HepG2 (cell line): ENCODE measurements around the gene PCDHGB1. TPM values are rescaled to one million over a fixed set of nuclear protein-coding genes. Genes with fewer than 3 reads are reported as not detected.
A peak's percentile ranks its signal among the peaks of the same experiment; 100 is the strongest.

Source experiments
- DRAP1 ChIP-seq: IDR thresholded peaks from 2 replicates; pipeline ENCODE4 v1.6.1; 2016; ENCODE audit warnings: missing genetic modification reagents, missing compliant biosample characterization
- GPN1 ChIP-seq: sonication (generic); formaldehyde crosslinking; IDR thresholded peaks from 2 replicates; pipeline ENCODE4 v1.5.1; 2020; ENCODE audit warnings: missing genetic modification reagents, borderline replicate concordance
- MAF1 ChIP-seq: sonication (generic); formaldehyde crosslinking; IDR thresholded peaks from 2 replicates; pipeline ENCODE4 v1.5.0; 2020; ENCODE audit warnings: missing genetic modification reagents, borderline replicate concordance
- MTF1 ChIP-seq: sonication (generic); formaldehyde crosslinking; IDR thresholded peaks from 2 replicates; pipeline ENCODE4 v1.5.0; 2020; ENCODE audit warnings: missing genetic modification reagents
- NCOA2 ChIP-seq: sonication (generic); formaldehyde crosslinking; IDR thresholded peaks from 2 replicates; pipeline ENCODE4 v1.8.0; 2022; ENCODE audit warnings: inconsistent platforms
- NFKB2 ChIP-seq: sonication (generic); formaldehyde crosslinking; IDR thresholded peaks from 2 replicates; pipeline ENCODE4 v1.4.0; 2020; ENCODE audit warnings: missing genetic modification reagents, borderline replicate concordance
- NPAS2 ChIP-seq: sonication (generic); formaldehyde crosslinking; IDR thresholded peaks from 2 replicates; pipeline ENCODE4 v1.8.0; 2022; ENCODE audit warnings: mild to moderate bottlenecking, missing genetic modification reagents, borderline replicate concordance
- POLR2A ChIP-seq, 2 experiments: IDR thresholded peaks; 2 replicates each; pipeline ENCODE4 v1.6.1; 2011; ENCODE audit warnings: low read depth in 2 of 2, low read length in 2 of 2, mild to moderate bottlenecking in 1 of 2, moderate library complexity in 1 of 2; ENCODE audit not compliant: insufficient read depth in 1 of 2
- POLR2G ChIP-seq: fragments of 200-400 bp; formaldehyde crosslinking; IDR thresholded peaks from 2 replicates; pipeline ENCODE4 v1.6.1; 2018; ENCODE audit warnings: mild to moderate bottlenecking, low read depth, low read length, moderate library complexity
- RFXAP ChIP-seq: sonication (generic); formaldehyde crosslinking; IDR thresholded peaks from 2 replicates; pipeline ENCODE4 v1.4.0; 2020; ENCODE audit warnings: missing genetic modification reagents, borderline replicate concordance
- TAF15 ChIP-seq: fragments of 200-400 bp; formaldehyde crosslinking; IDR thresholded peaks from one replicate; pipeline ENCODE4 v1.6.1; 2018; ENCODE audit warnings: mild to moderate bottlenecking, low read depth, low read length; ENCODE audit not compliant: poor library complexity, severe bottlenecking
- TFDP2 ChIP-seq: sonication (generic); formaldehyde crosslinking; IDR thresholded peaks from 2 replicates; pipeline ENCODE4 v1.4.0; 2020; ENCODE audit warnings: missing genetic modification reagents
- TFE3 ChIP-seq: IDR thresholded peaks from 2 replicates; pipeline ENCODE4 v1.6.1; 2016
- TOPORS ChIP-seq: sonication (generic); formaldehyde crosslinking; IDR thresholded peaks from 2 replicates; pipeline ENCODE4 v1.8.0; 2023; ENCODE audit warnings: mild to moderate bottlenecking, missing genetic modification reagents
- YEATS4 ChIP-seq: sonication (generic); formaldehyde crosslinking; IDR thresholded peaks from 2 replicates; pipeline ENCODE4 v1.4.0; 2020; ENCODE audit warnings: missing genetic modification reagents, borderline replicate concordance
- ZFAT ChIP-seq: sonication (generic); formaldehyde crosslinking; conservative IDR thresholded peaks from 2 replicates; pipeline ENCODE4 v1.8.1; 2023; ENCODE audit warnings: missing genetic modification reagents, inconsistent platforms
- ZFP90 ChIP-seq: sonication (generic); formaldehyde crosslinking; IDR thresholded peaks from 2 replicates; pipeline ENCODE4 v1.8.0; 2022; ENCODE audit warnings: missing genetic modification reagents, mild to moderate bottlenecking, inconsistent platforms, borderline replicate concordance
- ZFP91 ChIP-seq: sonication (generic); formaldehyde crosslinking; IDR thresholded peaks from 2 replicates; pipeline ENCODE4 v1.9.0; 2022; ENCODE audit warnings: missing genetic modification reagents, mild to moderate bottlenecking, borderline replicate concordance
- ZNF296 ChIP-seq: sonication (generic); formaldehyde crosslinking; conservative IDR thresholded peaks from 2 replicates; pipeline ENCODE4 v1.5.0; 2020; ENCODE audit warnings: mild to moderate bottlenecking, missing genetic modification reagents
- ZNF451 ChIP-seq: sonication (generic); formaldehyde crosslinking; IDR thresholded peaks from 2 replicates; pipeline ENCODE4 v1.5.0; 2020; ENCODE audit warnings: mild to moderate bottlenecking, missing genetic modification reagents
- ZNF800 ChIP-seq: sonication (generic); formaldehyde crosslinking; IDR thresholded peaks from 2 replicates; pipeline ENCODE4 v1.4.0; 2020; ENCODE audit warnings: missing genetic modification reagents
- polyA plus RNA-seq, 8 experiments: library from polyadenylated mRNA; depleted of rRNA in 3 of 8; stranded (reverse) in 7 of 8; unstranded in 1 of 8; fragments of >200 nt; fragmentation: Illumina TruSeq in 4 of 8; extraction: Trizol in 4 of 8; gene quantifications; 2 replicates each; pipeline versions ENCODE4 v1.2.1 to v1.2.3, GENCODE V29; 2011 to 2016; ENCODE audit warnings: low read depth in 4 of 8, missing spikeins in 1 of 8, mixed read lengths in 1 of 8; ENCODE audit not compliant: insufficient read depth in 1 of 8
- total RNA-seq, 5 experiments: library from RNA; depleted of rRNA; stranded (reverse); fragments of >200 nt; fragmentation: Illumina TruSeq; extraction: Trizol; gene quantifications; 2 replicates each; pipeline ENCODE4 v1.2.3, GENCODE V29; 2016; ENCODE audit warnings: low read depth in 1 of 5

Gene PCDHGB1
- total and polyA plus RNA-seq, 2 of the 13 experiments (the other 11 are each of a cell fraction or from before 2014, with no cell fraction given) = 1.0 to 2.6 TPM

GRCh38 chr5:141320225-141321169 lies 29.4 kb upstream of the PCDHGB1 start, which contains the start of gene TAF7 (continued):
- TF ChIP-seq DRAP1 (peak; percentile 58; the same call in 1 of the 2 replicates), NCOA2 (no peak; the same call in 1 of the 2 replicates), ZNF296 (CRISPR knock-in tag) (no peak), NPAS2 (no peak), ZFP90 (no peak; the same call in 1 of the 2 replicates), NFKB2 (CRISPR knock-in tag) (peak; percentile 93; the same call in 1 of the 2 replicates), MTF1 (no peak), ZNF800 (no peak), TFDP2 (CRISPR knock-in tag) (peak; percentile 71), ZFP91 (peak; percentile 89), POLR2A (IDR thresholded peaks at IDR 0.05; ENCODE audit: insufficient read depth in 1 of 2, low read depth in 2 of 2, low read length in 2 of 2) (peak; percentile 87 to 95), TOPORS (CRISPR knock-in tag) (no peak; the same call in none of the 2 replicates), MAF1 (CRISPR knock-in tag) (no peak), TFE3 (CRISPR knock-in tag) (no peak), ZNF451 (peak; percentile 84), ZFAT (no peak), RFXAP (CRISPR knock-in tag) (no peak), GPN1 (CRISPR knock-in tag) (no peak), POLR2G (peak; percentile 97), YEATS4 (CRISPR knock-in tag) (peak; percentile 60), TAF15 (no peak)
